Fibroblast of skin of back (primary cell): Measurements from ENCODE around the gene BFSP2.
"Not testable (repeated sequence)": the region's sequence is repeated elsewhere in the genome, so short reads cannot be mapped to it uniquely, and the experiment has no call there.

Source experiments
- DNase-seq: peaks from one replicate; pipeline ENCODE4 v3.0.0-alpha.2; 2013

The BFSP2 gene

DNA sequence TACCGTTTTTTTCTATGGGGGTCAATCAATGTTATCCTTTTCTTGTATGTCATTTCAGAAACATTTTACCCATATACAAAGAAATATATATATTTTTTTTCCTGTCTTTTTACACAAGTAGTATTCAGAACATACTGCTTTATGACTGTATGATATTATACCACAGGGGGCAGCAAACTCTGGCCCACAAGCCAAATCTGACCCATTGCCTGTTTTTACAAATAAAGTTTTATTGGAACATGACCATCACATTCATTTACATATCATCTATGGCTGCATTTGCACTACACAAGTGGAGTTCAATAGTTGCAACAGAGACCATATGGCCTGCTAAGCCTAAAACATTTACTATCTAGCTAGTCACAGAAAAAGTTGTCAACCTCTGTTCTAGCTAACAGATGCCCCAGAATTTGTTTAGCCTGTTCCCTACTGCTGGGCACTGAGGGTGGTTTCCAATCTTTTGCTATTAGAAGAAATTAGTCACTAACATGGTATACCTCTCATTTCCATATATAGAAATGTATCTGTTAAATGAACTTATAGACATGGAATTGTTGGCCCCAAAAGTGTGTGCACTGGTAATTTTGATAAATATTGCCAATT is 57.7 kb downstream of the BFSP2 start:
- no peak for DNase-seq

DNA sequence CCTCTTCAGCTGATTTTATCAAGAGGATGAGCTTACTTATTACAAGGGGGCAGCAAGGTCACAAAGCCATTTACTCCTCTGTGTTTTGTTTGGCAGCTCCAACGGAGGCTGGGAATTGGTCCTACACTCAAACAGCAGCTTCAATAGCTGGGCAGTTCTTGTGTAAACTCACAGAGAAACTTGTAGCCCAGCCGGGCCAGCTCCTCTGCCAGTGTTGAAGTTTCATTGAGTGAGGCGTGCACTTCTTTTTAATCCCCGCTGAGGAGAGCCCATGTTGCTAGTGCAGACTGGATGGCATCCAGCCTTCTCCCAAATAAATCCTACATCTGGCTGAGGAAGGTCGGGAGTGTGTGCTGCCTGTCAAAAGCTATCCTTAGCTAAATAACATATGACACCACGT is 59.5 kb downstream of the BFSP2 start:
- DNase-seq: peak; percentile 9

- DNase-seq: no peak
Measured at GRCh38 chr3:133460809-133461208, 61.0 kb downstream of the BFSP2 start.

DNA sequence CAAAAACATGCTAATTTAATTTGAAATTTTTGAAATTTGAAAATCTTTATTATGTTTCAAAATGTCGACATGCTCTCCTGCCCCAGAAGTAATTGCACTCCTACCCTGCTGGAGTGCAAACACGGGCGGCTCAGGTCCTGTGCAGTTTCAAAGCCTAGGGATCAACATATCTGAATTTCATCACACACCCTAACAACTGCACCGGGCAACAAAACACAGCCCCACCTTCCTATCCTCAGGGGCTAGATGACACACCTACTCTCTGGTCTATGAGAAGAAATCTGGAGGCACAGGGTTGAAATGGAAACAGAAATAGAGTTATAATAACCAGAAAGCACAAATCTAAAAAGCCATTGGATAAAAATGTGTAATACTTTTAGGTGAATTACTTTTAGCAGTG is 61.4 kb downstream of the BFSP2 start:
- no peak for DNase-seq

GRCh38 chr3:133463347-133463860 is 63.5 kb downstream of the BFSP2 start:
- DNase-seq: no peak

- DNase-seq: peak; percentile 45
Measured at GRCh38 chr3:133464573-133464972, 64.7 kb downstream of the BFSP2 start.

DNA sequence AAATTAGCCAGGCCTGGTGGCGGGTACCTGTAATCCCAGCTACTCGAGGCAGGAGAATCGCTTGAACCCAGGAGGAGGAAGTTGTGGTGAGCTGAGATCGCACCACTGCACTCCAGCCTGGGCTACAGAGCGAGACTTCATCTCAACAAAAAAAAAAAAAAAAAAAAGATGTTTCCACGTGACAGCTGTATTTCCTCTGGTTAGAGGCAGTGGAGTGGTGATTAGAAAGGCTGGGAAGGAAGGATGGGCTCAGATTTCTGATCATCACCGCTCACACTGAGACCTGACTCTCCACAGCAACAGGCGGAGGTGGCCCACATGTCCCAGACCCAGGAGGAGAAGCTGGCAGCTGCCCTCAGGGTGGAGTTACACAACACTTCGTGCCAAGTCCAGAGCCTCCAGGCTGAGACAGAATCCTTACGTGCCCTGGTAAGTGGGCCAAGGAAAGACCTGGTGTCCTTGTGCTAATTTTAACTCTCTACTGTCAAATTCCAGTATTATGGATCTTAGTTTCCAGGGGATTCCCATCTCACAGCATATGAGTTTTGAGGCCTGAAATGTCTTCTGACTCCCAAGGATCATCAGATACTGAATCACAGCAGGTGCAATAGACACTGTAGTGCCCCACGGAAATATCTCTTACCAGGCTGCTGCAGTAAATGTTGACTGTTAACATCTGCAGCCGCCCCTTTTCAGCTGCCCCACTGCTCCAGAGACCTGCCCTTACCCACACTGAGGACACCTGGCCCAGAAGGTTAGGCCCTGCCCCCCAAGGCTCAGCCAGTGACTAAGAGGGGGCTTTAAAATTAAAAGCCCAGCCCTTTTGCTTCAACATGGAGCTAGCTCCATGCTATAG is 66.9 kb downstream of the BFSP2 start:
- DNase-seq: no peak

DNA sequence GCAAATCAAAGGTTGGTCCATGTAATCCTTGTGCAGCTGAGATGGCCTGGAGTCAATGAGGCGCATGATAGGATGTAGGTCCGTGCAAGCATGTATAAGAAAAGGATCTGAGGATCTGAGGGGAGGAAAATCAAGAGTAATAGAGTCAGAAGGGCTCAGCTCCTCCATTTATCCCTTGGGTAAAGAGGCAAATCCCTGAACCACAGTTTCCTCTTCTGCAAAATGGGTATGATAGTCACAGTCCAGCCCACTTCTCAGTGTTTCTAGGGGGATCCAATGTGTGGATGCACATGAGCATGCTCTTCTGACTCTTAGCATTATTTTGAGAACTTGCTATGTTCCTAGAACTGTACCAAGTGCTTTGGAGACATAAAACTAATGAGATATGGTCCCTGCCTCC is 67.9 kb downstream of the BFSP2 start:
- DNase-seq: no peak

DNA sequence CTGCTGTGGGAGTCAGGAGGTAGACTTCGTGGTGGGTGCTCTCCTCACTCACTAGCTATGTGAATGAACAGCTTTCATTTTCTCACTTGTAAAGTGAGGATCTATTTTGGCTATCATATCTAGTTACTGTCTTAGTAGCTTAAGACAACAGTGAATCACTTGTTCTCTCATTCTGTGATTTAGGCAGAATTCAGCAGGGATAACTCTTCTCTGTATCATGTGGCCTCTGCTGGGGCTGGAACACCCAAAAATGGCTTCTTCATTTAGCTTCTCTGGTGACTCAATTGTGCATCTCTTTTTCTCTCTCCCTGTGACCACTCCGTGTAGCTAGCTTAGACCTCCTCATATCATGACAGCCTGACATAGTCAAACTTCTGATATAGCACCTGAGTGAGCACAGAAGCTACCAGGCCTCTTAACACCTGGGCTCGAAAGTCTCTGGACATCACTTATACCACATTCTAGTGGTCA is 68.4 kb downstream of the BFSP2 start:
- peak; percentile 33 for DNase-seq

DNA sequence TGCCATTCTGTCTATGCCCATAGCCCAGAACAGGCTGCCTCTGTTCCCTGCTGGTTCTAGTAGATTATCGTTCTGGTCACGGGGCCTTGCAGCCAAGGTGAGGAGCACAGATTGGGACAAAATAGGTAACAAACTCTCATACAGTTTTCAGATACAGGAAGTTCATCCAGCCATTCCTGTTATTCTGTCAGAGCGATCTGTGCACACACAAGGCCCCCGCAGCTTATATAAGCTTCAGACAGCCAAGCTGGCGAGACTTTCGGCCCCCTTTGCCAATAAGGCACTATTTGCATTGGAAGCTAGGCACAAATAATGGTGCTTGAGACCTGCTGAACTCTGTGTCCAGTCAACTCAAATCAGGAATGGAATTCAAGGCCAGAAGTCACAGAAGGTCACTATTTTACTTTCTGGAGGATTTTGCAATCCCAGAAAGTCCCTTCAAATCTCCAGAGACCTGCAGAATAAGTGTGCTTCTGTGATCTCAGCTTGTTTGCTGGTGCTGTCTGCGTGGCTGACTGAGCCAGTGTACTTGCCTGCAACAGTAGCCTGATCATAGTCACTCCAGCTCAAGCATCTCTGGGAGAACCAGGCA is 69.4 kb downstream of the BFSP2 start:
- no peak for DNase-seq

GRCh38 chr3:133472242-133472641 is 72.4 kb downstream of the BFSP2 start:
- no peak for DNase-seq

- DNase-seq: no peak
Measured at GRCh38 chr3:133472889-133473288, 73.0 kb downstream of the BFSP2 start.

GRCh38 chr3:133473472-133474191 is 73.8 kb downstream of the BFSP2 start:
- DNase-seq: not testable (repeated sequence)

GRCh38 chr3:133474251-133474801 is 74.5 kb downstream of the BFSP2 start:
- peak; percentile 54 for DNase-seq

DNA sequence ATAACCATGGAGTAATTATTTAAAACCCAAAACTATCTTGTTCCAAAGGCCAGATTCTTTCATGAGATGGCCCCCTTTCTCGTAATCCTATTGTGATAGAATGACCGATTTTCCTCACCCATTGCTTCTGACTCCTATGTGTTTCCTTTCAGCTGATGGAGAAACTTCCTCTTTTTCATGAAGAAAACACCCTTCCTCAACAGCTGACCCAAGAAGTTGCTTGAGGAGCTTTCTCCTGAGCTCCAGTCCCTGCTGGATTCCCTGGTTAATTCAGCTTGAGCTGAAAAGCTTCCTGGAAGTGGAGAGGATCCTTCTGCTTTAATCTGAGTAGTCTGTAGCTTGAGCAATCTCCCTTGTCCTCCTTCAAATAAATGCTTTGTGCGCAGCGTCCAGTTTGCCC is 75.0 kb downstream of the BFSP2 start:
- DNase-seq: no peak

- DNase-seq: no peak
Measured at GRCh38 chr3:133475245-133476010, 75.6 kb downstream of the BFSP2 start.

DNA sequence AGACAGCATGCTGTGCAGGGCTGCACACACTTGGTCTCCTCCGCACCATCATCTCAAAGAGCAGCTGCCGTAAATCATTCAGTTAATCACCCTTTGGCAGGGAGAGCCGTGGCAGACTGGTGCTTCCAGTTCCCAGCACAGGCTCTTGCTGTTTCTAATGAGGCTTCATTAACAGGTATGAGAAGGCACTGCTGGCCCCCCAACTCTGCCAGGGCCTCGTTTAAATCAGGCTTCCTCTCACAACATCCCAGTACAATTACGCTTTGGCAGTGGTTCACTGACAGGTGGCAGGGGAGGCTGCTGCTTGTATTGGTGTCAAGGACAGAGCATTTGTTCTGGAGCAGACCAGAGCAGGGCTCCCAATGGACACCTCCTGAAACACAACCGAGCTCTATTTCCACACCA is 77.1 kb downstream of the BFSP2 start:
- no peak for DNase-seq

- DNase-seq: no peak
Measured at GRCh38 chr3:133477487-133477886, 77.6 kb downstream of the BFSP2 start.

DNA sequence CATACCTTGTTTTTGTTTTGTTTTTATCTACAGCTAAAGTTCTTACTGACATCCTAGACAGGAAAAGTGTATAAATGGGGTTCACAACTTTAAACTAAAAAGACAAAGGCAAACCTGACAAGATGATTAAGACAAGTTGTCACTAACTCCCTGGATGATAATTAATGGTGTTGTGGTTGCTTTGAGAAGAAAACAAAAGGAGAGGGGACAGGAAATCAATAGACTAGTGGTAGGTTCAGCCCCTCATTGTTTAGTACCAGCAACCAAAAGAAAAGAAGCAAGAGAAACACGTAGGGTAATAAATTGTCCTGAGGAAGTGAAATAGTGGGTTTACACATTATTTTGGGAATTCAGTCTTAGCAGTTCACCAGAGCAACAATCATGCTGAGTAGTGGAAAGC is 78.8 kb downstream of the BFSP2 start:
- DNase-seq: no peak

- no peak for DNase-seq
Measured at GRCh38 chr3:133479401-133479800, 79.5 kb downstream of the BFSP2 start.

- DNase-seq: no peak
Measured at GRCh38 chr3:133479895-133480669, 80.2 kb downstream of the BFSP2 start.
